Endothelial cell of umbilical vein (primary cell): ENCODE measurements around the gene MCF2L. TPM values are rescaled to one million over a fixed set of nuclear protein-coding genes. Genes with fewer than 3 reads are reported as not detected.

Source experiments
- BruUV-seq: library from RNA; stranded (reverse); fragments of 400-500 nt; replicated peaks from 2 replicates; lab custom pipeline; 2021; lab: Mats Ljungman, UMichigan
- CTCF ChIA-PET: fragments of 300-600, 350-600 bp; sonication (Branson Sonifier 250); formaldehyde crosslinking; loops from one replicate; lab custom pipeline; 2021; ENCODE audit warnings: antibody characterized with exemption, inconsistent platforms; lab: Charles Lee
- POLR2A ChIA-PET: fragments of 300-600, 350-600 bp; sonication (Branson Sonifier 250); formaldehyde crosslinking; loops from one replicate; lab custom pipeline; 2021; ENCODE audit warnings: antibody characterized with exemption, inconsistent platforms; lab: Charles Lee
- DNase-seq: peaks from one replicate; pipeline ENCODE4 v3.0.0-alpha.2; 2011; ENCODE audit warnings: low read depth, low spot score
- FAIRE-seq: peaks from 2 replicates; lab custom pipeline; 2011; peaks lifted over from hg19 to GRCh38; lab: Jason Lieb, UNC
- H2AFZ ChIP-seq: 2 replicates; pipeline ENCODE4 v1.6.0; 2012; ENCODE audit warnings: low read depth, low read length, control low read depth, inconsistent platforms
- H3K27ac ChIP-seq: 2 replicates; pipeline ENCODE4 v1.5.1; 2011; ENCODE audit warnings: low read depth, mild to moderate bottlenecking, control low read depth, low read length, moderate library complexity; ENCODE audit not compliant: insufficient read depth
- H3K27me3 ChIP-seq, 2 experiments: 2 replicates each; pipeline versions ENCODE4 v1.6.0 to v1.6.1; 2011; ENCODE audit warnings: low read length in 2 of 2, mixed read lengths in 1 of 2; ENCODE audit not compliant: control insufficient read depth in 2 of 2, insufficient read depth in 2 of 2
- H3K36me3 ChIP-seq, 2 experiments: 2 replicates in 1 of 2; 3 replicates in 1 of 2; pipeline ENCODE4 v1.5.1; 2011; ENCODE audit warnings: low read length in 2 of 2, mild to moderate bottlenecking in 1 of 2, moderate library complexity in 1 of 2; ENCODE audit not compliant: control insufficient read depth in 2 of 2, insufficient read depth in 2 of 2; ENCODE audit errors: extremely low read depth in 1 of 2
- H3K4me1 ChIP-seq: 3 replicates; pipeline ENCODE4 v1.5.1; 2011; ENCODE audit warnings: mild to moderate bottlenecking, low read length; ENCODE audit not compliant: control insufficient read depth, insufficient read depth; ENCODE audit errors: extremely low read depth
- H3K4me2 ChIP-seq: 2 replicates; pipeline ENCODE4 v1.6.1; 2011; ENCODE audit warnings: low read length, control low read depth, mixed read lengths; ENCODE audit not compliant: insufficient read depth
- H3K4me3 ChIP-seq, 3 experiments: fragments of 200-600 bp in 1 of 3; sonication (generic), shearing (Covaris generic) in 1 of 3; replicated peaks in 1 of 3; 2 replicates each; pipeline ENCODE4 v1.5.1; 2011 to 2016; ENCODE audit warnings: control low read depth in 3 of 3, low read length in 3 of 3, mild to moderate bottlenecking in 2 of 3, inconsistent platforms in 1 of 3, low read depth in 1 of 3, moderate library complexity in 1 of 3; ENCODE audit not compliant: insufficient read depth in 1 of 3
- H3K79me2 ChIP-seq: 2 replicates; pipeline ENCODE4 v1.6.0; 2012; ENCODE audit warnings: low read length, inconsistent platforms; ENCODE audit not compliant: control insufficient read depth, insufficient read depth
- H3K9ac ChIP-seq: replicated peaks from 2 replicates; pipeline ENCODE3; 2011; ENCODE audit warnings: low read length, control low read depth; ENCODE audit not compliant: insufficient read depth; ENCODE audit errors: extremely low read depth
- H3K9me1 ChIP-seq: replicated peaks from 3 replicates; pipeline ENCODE4 v1.6.0; 2011; ENCODE audit warnings: mild to moderate bottlenecking, low read length; ENCODE audit not compliant: control insufficient read depth, insufficient read depth; ENCODE audit errors: extremely low read depth
- H3K9me3 ChIP-seq: replicated peaks from 2 replicates; pipeline ENCODE4 v1.5.1; 2012; ENCODE audit warnings: low read length, inconsistent platforms; ENCODE audit not compliant: control insufficient read depth, insufficient read depth
- H4K20me1 ChIP-seq: replicated peaks from 2 replicates; pipeline ENCODE3; 2011; ENCODE audit warnings: mild to moderate bottlenecking, low read length; ENCODE audit not compliant: control insufficient read depth, insufficient read depth; ENCODE audit errors: extremely low read depth
- CTCF ChIP-seq, 2 donors: IDR thresholded peaks; 1 replicate in 1 of 2; 2 replicates in 1 of 2; pipeline ENCODE4 v1.5.1; 2011; ENCODE audit warnings: low read length in 2 of 2, mild to moderate bottlenecking in 2 of 2, moderate library complexity in 2 of 2, control low read depth in 1 of 2, inconsistent platforms in 1 of 2, low read depth in 1 of 2; ENCODE audit not compliant: insufficient read depth in 1 of 2; ENCODE audit errors: extremely low read depth in 1 of 2
- EZH2 ChIP-seq: IDR thresholded peaks from 2 replicates; pipeline ENCODE4 v1.6.1; 2012; ENCODE audit warnings: borderline replicate concordance, low read depth, mild to moderate bottlenecking, moderate library complexity, low read length, inconsistent platforms; ENCODE audit not compliant: severe bottlenecking
- FOS ChIP-seq: IDR thresholded peaks from 2 replicates; pipeline ENCODE4 v1.6.1; 2011; ENCODE audit warnings: mild to moderate bottlenecking, low read length, moderate library complexity, borderline replicate concordance; ENCODE audit not compliant: insufficient read depth
- GATA2 ChIP-seq: IDR thresholded peaks from 2 replicates; pipeline ENCODE4 v1.7.0; 2011; ENCODE audit warnings: low read depth, mild to moderate bottlenecking, moderate library complexity, mixed read lengths, low read length; ENCODE audit not compliant: insufficient read length, insufficient read depth
- JUN ChIP-seq: IDR thresholded peaks from 2 replicates; pipeline ENCODE4 v1.6.1; 2011; ENCODE audit warnings: borderline replicate concordance, low read depth; ENCODE audit not compliant: insufficient read length, insufficient read depth
- MYC ChIP-seq: IDR thresholded peaks from one replicate; pipeline ENCODE4 v1.6.1; 2011; ENCODE audit warnings: mild to moderate bottlenecking, low read depth, low read length
- POLR2A ChIP-seq: IDR thresholded peaks from 2 replicates; pipeline ENCODE4 v1.6.1; 2012; ENCODE audit warnings: low read depth, mild to moderate bottlenecking, control low read depth, low read length
- POLR2AphosphoS5 ChIP-seq: IDR thresholded peaks from 2 replicates; pipeline ENCODE4 v1.6.1; 2012; ENCODE audit warnings: low read depth, mild to moderate bottlenecking, control low read depth, low read length, moderate library complexity; ENCODE audit not compliant: insufficient read depth
- dilution Hi-C: fragments of 300-500 bp; cut with MboI; formaldehyde crosslinking; loops from one replicate; pipeline ENCODE4 v1.15.0; 2019; ENCODE audit warnings: low sequenced_read_pairs; ENCODE audit not compliant: extremely low pct_ligation_motif_present
- intact Hi-C: fragments of 100-400 bp; cut with micrococcal nuclease; formaldehyde crosslinking; loops from one replicate; pipeline ENCODE4 v1.10.0; 2022
- polyA plus RNA-seq, 4 experiments: library from polyadenylated mRNA; depleted of rRNA in 3 of 4; stranded (reverse) in 3 of 4; unstranded in 1 of 4; fragments of >200 nt; gene quantifications; 2 replicates each; pipeline versions ENCODE4 v1.2.1 to v1.2.3, GENCODE V29; 2011 to 2012; ENCODE audit warnings: missing spikeins in 1 of 4
- total RNA-seq: library from RNA; stranded (reverse); gene quantifications from 2 replicates; pipeline ENCODE4 v1.2.3, GENCODE V29; 2021
- TF ChIP-seq, protein P1 (sequence below): IDR thresholded peaks from 2 replicates; pipeline ENCODE4 v1.6.1; 2011; ENCODE audit not compliant: insufficient read depth, insufficient read length

MCF2L gene
- total and polyA plus RNA-seq, 2 donors (not counting 3 experiments of a cell fraction or from before 2014, with no cell fraction given): 0.33 to 0.58 TPM

GRCh38 chr13:113083402-113084061 lies 114.5 kb downstream of the MCF2L start:
- no peak overlapping the region for H3K4me2 ChIP-seq
- H3K4me1 ChIP-seq: no peaks in the 10 kb centered on the region
- FAIRE-seq (no peak), DNase-seq (no peak)
- no peaks in the 10 kb centered on the region for H3K79me2 ChIP-seq
- no peak overlapping the region for H2AFZ ChIP-seq
- no peaks in the 10 kb centered on the region for H3K9me3 ChIP-seq
- BruUV-seq: no TSS peak
- H3K36me3 ChIP-seq: no peaks in the 10 kb centered on the region
- no peak for TF ChIP-seq EZH2
- TF ChIP-seq FOS: no peak
- TF ChIP-seq, protein P1, sequence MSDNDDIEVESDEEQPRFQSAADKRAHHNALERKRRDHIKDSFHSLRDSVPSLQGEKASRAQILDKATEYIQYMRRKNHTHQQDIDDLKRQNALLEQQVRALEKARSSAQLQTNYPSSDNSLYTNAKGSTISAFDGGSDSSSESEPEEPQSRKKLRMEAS: no peak
- no peak for TF ChIP-seq POLR2AphosphoS5
- no peak for TF ChIP-seq CTCF (IDR thresholded peaks at IDR 0.05; ENCODE audit: extremely low read depth in 1 of 2, insufficient read depth in 1 of 2, low read depth in 1 of 2, low read length in 2 of 2)
- TF ChIP-seq POLR2A: no peak
- no peak for TF ChIP-seq MYC
- TF ChIP-seq GATA2: no peak
- no peak for TF ChIP-seq JUN
- intact Hi-C loops: no loop called here
- no peaks in the 10 kb centered on the region for H3K27me3 ChIP-seq
- H3K4me3 ChIP-seq: no peak overlapping the region
- CTCF ChIA-PET: no interaction called here
- no peaks in the 10 kb centered on the region for H4K20me1 ChIP-seq
- dilution Hi-C loops: no loop called here
- no peaks in the 10 kb centered on the region for H3K9me1 ChIP-seq
- POLR2A ChIA-PET: no interaction called here
- H3K9ac ChIP-seq: no peak overlapping the region
- no peak overlapping the region for H3K27ac ChIP-seq
